ENCODE data around the gene STYXL1.

STYXL1 gene

DNA sequence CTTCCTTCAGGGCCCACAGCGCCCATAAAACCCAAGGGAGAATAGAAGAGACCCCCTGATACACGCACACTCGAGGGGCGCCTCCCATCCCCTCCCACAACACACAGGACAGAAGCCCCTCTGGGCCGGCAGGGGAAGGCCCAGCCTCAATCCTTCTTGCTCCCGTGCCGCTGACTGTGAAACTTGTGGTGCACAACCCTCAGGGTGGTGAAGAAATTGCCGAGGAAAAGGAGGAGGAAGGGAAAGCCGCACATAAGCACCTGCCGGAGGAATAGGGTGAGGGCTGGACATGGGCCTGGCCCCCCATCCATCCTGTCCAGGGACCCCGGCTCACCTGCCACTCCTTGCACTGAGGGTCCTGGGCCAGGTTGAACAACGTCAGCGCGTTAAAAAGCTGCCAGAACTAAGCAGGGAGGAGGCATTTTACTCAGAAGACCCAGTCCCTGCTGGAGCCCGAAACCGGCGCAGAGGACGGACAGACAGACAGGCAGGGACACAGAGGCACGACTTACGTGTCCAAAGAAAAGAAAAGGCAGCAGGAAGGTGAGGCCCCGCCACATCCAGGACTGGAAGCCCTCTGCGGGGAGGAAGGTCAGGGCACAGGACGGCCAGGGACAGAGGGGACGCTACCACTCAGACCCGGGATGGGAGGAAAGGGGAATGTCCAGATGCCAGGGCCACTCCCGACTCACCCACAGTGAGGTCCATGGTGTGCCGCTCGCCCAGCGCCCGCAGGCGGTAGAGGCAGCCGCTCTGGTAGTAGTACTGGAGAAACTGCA lies 60.6 kb downstream of the STYXL1 start:
- TF ChIP-seq, protein P1, sequence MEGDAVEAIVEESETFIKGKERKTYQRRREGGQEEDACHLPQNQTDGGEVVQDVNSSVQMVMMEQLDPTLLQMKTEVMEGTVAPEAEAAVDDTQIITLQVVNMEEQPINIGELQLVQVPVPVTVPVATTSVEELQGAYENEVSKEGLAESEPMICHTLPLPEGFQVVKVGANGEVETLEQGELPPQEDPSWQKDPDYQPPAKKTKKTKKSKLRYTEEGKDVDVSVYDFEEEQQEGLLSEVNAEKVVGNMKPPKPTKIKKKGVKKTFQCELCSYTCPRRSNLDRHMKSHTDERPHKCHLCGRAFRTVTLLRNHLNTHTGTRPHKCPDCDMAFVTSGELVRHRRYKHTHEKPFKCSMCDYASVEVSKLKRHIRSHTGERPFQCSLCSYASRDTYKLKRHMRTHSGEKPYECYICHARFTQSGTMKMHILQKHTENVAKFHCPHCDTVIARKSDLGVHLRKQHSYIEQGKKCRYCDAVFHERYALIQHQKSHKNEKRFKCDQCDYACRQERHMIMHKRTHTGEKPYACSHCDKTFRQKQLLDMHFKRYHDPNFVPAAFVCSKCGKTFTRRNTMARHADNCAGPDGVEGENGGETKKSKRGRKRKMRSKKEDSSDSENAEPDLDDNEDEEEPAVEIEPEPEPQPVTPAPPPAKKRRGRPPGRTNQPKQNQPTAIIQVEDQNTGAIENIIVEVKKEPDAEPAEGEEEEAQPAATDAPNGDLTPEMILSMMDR (IDR thresholded peaks at IDR 0.05; ENCODE audit: insufficient read depth, low read depth, low read length, missing control alignments): no peak
- DNase-seq (ENCODE audit: low read depth): no peak
- H3K4me3 ChIP-seq (ENCODE audit: low read depth, low read length): no peak overlapping the region

DNA sequence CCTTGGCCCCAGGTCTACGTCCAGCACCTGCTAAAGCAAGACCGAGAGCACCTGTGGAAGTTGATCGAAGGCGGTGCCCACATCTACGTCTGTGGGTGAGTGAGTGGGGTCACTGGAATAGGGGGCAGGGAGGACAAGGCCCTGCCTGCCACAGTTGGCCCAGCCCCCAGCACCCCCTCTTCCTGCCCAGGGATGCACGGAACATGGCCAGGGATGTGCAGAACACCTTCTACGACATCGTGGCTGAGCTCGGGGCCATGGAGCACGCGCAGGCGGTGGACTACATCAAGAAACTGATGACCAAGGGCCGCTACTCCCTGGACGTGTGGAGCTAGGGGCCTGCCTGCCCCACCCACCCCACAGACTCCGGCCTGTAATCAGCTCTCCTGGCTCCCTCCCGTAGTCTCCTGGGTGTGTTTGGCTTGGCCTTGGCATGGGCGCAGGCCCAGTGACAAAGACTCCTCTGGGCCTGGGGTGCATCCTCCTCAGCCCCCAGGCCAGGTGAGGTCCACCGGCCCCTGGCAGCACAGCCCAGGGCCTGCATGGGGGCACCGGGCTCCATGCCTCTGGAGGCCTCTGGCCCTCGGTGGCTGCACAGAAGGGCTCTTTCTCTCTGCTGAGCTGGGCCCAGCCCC lies 61.5 kb downstream of the STYXL1 start:
- H3K4me3 ChIP-seq (ENCODE audit: low read depth, low read length): no peak overlapping the region
- no peak for DNase-seq (ENCODE audit: low read depth)
- TF ChIP-seq, protein P1 (IDR thresholded peaks at IDR 0.05; ENCODE audit: insufficient read depth, low read depth, low read length, missing control alignments): no peak

DNA sequence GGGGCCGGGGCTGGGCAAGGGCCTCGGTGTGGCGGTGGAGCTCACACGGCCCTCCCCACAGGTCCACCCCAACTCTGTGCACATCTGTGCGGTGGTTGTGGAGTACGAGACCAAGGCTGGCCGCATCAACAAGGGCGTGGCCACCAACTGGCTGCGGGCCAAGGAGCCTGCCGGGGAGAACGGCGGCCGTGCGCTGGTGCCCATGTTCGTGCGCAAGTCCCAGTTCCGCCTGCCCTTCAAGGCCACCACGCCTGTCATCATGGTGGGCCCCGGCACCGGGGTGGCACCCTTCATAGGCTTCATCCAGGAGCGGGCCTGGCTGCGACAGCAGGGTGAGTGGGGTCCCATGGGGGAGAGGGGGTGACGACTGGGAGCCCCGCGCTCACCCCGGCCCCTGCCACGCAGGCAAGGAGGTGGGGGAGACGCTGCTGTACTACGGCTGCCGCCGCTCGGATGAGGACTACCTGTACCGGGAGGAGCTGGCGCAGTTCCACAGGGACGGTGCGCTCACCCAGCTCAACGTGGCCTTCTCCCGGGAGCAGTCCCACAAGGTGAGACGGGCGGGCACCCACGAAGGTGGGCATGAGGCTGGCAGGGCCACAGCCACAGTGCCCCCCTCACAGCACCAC lies 62.2 kb downstream of the STYXL1 start:
- no peak for DNase-seq (ENCODE audit: low read depth)
- H3K4me3 ChIP-seq (ENCODE audit: low read depth, low read length): no peak overlapping the region
- TF ChIP-seq, protein P1 (IDR thresholded peaks at IDR 0.05; ENCODE audit: insufficient read depth, low read depth, low read length, missing control alignments): no peak

DNA sequence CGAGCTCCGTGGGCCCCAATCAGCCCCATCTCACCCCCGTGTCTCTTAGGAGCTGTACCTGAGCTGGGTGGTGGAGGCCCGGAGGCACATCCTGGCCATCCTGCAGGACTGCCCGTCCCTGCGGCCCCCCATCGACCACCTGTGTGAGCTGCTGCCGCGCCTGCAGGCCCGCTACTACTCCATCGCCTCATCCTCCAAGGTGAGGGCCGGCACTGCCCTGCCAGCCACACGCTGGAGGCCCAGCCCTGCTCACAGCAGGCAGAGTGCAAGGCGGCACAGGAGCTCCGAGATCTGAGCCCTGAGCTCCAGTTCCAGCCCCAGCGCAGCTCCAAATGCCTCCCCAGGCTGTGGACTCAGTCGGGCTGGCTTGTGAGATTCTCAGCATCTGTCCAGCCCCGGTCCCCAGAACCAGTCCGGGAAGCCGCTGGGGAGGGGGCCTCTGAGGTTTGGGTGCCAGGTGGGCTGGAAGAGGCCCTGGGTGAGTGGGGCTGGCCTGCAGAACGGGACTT lies 62.7 kb downstream of the STYXL1 start:
- no peak for DNase-seq (ENCODE audit: low read depth)
- H3K4me3 ChIP-seq (ENCODE audit: low read depth, low read length): no peak overlapping the region
- TF ChIP-seq, protein P1 (IDR thresholded peaks at IDR 0.05; ENCODE audit: insufficient read depth, low read depth, low read length, missing control alignments): no peak

DNA sequence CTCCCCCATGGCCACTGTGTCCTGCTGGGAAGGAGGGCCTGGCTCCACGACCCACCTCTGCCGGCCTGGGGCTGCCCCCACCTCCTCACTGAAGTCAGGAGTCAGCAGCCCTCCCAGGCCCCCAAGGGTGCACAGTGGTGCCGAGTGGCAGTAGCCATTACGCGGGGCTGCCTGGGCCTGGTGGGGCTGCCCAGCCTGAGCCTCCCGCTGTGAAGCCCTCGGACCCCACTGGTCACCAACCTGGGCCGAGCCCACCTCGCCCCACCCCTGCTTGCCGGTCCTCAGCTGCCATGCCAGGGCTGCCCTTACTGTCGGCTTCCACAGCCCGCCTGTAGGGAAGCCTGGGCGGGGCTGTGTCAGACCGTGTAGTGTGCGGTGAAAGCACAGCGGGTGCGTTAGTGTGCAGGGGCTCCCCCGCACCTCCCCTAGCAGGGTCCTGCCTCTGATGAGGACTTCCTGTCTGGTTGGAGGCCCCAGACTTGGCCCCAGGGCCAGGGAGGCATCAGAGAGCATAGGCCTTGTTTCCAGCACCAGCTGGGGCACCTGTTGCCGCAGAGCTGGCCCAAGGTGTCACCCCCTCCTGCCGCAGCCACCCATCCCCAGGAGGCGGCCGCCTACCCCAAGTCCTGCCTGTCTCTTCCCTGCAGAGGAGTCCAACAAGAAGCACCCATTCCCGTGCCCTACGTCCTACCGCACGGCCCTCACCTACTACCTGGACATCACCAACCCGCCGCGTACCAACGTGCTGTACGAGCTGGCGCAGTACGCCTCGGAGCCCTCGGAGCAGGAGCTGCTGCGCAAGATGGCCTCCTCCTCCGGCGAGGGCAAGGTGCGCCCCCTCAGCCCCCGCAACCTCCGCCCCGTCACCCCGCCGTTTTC lies 63.4 kb downstream of the STYXL1 start:
- no peak overlapping the region for H3K4me3 ChIP-seq (ENCODE audit: low read depth, low read length)
- DNase-seq (ENCODE audit: low read depth): no peak
- TF ChIP-seq, protein P1 (IDR thresholded peaks at IDR 0.05; ENCODE audit: insufficient read depth, low read depth, low read length, missing control alignments): no peak

DNA sequence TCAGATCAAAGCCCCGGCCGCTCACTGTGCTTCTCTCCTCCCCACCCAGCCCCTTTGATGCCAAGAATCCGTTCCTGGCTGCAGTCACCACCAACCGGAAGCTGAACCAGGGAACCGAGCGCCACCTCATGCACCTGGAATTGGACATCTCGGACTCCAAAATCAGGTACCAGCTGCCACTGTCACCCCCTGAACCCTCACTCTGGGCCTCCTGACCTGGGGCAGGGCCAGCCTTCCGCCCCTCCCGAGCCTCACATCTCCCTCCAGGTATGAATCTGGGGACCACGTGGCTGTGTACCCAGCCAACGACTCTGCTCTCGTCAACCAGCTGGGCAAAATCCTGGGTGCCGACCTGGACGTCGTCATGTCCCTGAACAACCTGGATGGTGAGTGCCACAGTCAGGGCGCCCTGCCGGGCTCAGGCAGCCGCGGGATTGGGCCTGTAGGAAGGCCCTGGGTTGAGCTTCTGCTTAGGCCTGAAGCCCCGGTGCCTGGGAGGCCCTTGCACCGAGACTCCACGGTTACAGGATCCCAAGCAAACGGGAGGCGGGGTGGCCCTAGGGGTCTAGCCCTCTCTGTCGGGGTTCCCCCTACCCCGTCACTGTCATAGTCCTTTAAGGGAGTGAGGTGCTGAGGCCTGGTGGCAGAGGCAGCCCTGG lies 64.2 kb downstream of the STYXL1 start:
- TF ChIP-seq, protein P1 (IDR thresholded peaks at IDR 0.05; ENCODE audit: insufficient read depth, low read depth, low read length, missing control alignments): no peak
- DNase-seq (ENCODE audit: low read depth): no peak
- no peak overlapping the region for H3K4me3 ChIP-seq (ENCODE audit: low read depth, low read length)
